NCI-H2029 treated with DMSO at 0.1 percent for 48 hours (cell line): Measurements from ENCODE around the gene SMIM35.

Experiments used
- DNase-seq: peaks from one replicate; lab custom pipeline; 2025; lab: John Stamatoyannopoulos, UW

SMIM35 gene

GRCh38 chr11:118109231-118109630 lies 22.5 kb upstream of the SMIM35 start:
- DNase-seq, result no peak

- DNase-seq, result no peak
Observed at GRCh38 chr11:118108513-118108912, 21.8 kb upstream of the SMIM35 start.

DNA sequence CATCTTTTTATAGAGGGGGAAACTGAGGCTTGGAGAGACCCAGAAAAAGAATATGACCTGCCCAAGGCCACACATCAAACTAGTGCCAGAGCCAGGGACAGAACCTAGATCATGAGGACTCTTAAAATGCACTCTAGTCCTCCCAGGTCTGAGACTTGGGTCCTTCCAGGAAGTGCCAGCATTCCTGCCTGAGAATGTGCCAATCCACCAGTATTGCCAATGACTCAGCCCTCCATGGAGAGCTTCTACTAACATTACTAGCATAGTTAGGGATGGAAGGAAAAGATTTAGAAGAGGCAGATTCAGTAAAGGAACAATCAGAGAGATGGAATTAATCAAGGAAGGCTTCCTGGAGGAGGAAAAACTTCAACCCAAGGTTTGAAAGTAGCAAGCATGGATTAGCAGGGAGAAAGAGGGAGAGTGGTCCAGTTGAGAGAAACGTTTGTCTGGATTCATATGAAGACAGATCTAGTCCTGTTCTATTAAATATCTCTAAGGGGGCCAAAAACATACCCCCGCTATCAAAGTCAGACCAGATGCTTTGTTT lies 20.1 kb upstream of the SMIM35 start:
- no peak for DNase-seq

DNA sequence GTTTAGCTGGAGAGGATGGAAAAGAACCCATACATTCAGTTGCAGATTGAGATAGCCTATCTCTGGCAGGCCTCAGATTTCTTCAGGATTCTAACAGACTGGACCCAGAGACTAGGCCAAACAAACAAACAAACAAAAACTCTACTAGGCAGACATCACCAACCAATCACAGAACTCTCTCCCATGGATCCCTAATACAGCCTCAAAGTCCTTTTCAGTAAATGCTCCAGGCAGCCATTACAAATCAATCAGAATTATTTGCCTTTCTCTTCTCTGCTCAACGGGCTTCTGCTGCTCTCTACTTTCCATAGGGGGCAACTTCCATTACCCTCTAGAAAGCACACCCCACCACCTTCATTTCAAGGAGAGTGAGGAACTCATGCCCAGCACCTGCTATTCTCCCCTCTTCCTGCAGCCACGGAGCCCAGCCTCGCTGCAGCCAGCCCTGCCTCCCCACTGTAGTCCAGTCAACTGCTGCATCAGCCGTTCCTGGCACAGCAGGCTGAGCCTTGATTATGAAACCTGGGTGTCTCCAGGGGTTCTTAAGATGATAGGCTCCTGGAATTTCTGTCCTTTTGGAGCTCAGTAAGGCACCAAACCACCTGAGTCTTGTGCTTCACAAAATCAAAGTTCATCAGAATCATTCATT lies 19.0 kb upstream of the SMIM35 start:
- no peak for DNase-seq

DNA sequence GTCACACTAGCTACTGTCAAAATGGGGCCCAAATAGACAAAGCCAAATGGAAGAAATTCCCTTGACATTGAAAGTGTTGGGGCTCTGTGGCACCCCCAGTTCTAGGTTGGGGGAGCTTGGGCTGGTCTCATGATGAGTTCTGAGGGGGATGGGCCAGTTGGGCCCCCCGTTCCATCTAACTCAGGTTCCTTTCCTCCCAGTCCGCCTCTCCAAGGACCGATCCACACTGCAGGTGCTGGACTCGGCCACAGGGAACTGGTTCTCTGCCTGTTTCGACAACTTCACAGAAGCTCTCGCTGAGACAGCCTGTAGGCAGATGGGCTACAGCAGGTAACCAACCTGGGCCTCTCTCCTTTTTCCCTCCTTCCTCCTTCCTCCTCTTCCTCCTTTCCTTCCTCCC lies 17.7 kb upstream of the SMIM35 start:
- no peak for DNase-seq

DNA sequence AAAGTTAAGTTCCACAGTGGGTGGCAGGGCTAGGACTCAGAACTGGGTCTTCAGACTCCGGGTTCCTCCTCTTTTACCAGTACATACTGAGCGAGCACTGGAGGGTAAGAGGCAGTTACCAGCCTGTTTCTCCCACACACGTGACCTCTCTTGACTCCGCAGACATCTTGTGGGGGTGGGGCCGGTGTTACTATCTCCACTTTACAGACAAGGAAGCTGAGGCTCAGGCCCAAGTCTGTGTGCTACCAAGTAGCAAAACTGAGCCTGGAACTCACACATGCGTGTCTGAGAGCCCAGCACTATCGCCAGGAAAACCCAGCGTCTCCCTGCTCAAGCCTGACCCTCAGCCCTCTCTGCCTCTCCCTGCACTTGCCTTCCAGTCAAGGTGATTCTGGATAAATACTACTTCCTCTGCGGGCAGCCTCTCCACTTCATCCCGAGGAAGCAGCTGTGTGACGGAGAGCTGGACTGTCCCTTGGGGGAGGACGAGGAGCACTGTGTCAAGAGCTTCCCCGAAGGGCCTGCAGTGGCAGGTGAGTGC lies 16.0 kb upstream of the SMIM35 start:
- DNase-seq, result no peak

DNA sequence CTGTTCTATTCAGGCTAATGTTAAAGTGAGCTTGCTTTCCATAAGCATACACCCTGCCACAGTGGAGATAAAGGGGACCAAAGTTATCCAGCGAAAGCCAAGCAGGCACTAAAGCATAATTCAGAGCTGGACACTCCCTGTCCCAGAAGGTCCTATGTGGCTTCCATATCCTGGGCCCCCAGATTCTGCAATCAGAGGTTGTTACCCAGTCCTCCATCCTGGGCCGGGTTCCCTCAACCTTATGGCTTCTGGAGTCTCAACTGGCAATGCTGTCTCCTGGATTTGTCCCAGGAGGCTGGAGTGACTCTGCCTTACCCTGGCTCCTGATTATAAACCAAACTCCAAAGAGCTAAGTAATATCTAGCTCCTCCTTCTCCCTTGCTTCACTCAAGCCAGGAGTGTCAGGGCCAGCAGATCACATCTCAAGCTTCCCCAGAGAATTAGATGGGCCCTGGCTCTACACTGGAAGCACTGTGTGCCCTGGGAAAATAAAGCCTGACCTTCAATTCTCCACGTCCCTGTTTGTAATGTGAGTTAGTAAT lies 14.0 kb upstream of the SMIM35 start:
- no peak for DNase-seq

DNA sequence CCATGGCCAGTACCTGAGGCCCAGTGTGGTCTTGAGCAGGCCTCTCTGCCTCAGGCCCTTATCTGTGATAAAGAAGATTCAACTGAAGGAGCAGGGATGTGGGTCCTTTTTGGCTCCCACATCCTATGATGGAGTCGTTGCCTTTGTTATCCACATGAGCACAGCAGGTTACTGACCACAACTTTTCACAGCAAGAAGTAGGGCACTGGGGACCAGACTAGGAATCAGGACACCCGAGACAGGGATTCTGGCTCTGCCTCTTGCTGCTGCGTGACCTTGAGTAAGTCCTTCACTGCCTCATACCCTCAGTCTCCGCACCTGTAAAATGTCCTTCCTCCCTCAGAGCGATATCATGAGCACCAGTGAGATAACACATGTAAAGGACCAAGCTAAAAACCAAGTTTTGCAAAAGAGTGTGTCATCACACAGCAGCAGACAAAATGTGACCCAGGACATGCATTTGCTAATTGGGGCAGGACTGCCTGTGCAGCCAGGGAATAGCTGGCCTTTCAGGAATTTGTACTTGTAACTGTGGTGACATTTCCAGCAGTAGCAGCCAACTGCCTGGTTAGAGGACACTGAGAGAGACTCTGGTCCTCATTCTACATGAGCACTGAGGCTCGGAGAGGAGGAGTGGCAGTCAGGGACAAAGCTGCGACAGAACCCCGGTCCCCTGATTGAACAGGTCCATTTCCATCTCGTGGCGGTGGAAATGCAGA lies 13.2 kb upstream of the SMIM35 start:
- DNase-seq, result no peak

GRCh38 chr11:118098996-118099837 lies 12.5 kb upstream of the SMIM35 start:
- no peak for DNase-seq

DNA sequence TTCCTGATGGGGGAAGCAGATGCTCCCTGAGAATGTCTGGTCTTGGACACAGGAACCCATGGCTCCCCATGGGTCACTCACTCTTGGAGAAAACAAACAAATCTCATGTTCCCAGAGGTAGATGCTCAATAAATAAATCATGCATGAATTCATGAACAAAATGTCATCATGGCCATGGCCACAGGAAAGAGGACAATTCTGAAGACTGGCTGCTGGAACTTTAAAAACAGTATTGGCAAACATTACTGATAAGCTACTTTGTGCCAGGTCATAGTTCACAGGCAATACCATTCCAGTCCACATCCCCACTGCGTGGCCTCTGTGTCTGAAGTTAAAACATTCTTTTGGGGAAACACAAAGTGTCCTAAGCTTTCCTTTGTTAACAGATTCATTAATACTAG lies 9.2 kb upstream of the SMIM35 start:
- DNase-seq, result no peak

DNA sequence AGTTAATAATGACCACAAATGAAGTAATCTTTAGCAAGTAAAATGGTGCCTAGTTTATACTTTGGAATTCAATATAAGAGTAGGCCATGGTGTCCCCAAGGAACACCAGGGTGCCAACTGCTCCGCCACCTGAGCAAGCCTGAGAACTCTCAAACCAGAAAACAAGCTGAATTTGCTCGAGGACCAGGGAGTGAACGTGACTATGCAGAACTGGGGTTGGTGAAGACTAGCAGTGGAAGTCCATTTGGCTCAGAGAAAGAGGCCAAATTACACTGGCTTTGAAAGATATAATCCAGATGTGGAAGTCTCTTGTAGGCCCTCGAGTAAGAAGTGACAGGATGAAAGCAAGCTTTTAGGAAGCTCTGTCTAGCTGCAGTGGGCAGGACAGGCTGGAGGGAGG lies 8.7 kb upstream of the SMIM35 start:
- DNase-seq, result no peak

DNA sequence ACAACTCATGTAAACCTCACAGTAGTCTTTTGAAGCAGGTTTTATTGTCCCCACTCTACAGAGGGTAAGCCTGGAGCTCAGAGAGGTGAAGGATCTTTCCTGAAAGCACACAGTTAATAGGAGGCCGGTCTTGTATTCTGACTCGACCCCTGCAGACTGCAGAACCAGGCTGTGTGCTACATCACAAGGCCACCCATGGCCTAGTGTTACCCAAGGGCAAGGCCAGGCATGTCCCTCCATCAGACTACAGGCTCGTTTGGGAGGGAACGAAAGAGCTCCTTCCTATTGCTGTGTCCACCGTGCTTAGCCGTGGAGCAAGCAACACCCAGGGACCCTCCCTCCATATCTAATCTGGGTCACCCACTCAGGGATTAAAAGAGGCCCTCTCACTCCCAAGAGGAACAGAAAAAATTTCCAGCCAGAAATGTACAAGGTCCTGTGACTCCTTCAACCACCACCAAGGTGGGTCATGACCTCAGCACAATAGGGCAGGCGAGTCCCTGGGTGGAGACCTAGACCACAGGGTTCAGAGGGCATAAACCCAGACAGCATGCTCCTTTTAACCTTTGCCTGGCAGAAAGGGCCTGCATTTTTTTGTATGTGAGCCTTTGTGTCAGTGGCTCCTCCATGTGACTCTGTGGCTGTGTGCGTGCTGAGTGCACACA lies 6.3 kb upstream of the SMIM35 start:
- DNase-seq, result no peak

DNA sequence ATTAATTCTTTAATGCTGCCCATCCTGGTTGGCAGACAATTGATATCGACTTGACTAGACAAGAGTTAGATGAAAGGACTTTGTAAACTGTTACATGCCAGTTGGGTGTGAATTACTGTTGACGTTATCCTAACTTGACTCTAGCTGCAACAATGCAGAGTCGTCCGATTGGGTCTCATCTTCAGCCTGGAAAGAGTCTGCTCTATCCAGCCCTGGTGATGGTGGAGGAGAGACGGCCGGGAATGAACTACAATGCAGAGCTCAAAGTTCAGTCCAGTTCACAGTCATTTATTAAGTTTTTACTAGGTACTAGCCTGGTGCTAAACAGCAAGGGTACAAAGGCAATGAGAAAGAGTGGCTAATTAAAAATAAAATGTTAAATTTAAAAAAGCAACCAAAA lies 4.9 kb upstream of the SMIM35 start:
- no peak for DNase-seq

GRCh38 chr11:118090545-118091162 lies 3.9 kb upstream of the SMIM35 start:
- no peak for DNase-seq

- no peak for DNase-seq
Observed at GRCh38 chr11:118088531-118088930, 1.8 kb upstream of the SMIM35 start.

GRCh38 chr11:118087931-118088330 lies 1.2 kb upstream of the SMIM35 start:
- DNase-seq, result no peak

DNA sequence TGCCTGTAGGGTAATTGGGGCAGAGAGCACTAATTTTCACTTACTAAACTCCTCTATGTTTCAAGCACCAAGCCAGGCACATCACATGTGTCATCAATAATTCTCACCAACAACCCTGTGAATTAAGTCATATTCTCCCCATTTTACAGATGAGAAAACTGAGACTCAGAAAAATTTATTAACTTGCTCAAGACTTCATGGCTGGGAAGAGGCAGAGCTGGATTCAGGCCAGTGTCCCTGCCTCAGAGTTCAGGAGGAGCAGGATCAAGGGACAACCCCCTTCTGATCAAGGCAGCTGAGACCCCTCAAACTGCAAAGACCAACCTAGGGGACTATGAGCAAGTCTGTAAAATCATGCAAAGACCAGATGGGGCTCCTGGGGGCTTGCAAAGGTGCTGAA lies 2.1 kb downstream of the SMIM35 start:
- no peak for DNase-seq

- DNase-seq, result no peak
Observed at GRCh38 chr11:118084247-118084646, 2.5 kb downstream of the SMIM35 start.

GRCh38 chr11:118082880-118083552 lies 3.7 kb downstream of the SMIM35 start:
- no peak for DNase-seq

DNA sequence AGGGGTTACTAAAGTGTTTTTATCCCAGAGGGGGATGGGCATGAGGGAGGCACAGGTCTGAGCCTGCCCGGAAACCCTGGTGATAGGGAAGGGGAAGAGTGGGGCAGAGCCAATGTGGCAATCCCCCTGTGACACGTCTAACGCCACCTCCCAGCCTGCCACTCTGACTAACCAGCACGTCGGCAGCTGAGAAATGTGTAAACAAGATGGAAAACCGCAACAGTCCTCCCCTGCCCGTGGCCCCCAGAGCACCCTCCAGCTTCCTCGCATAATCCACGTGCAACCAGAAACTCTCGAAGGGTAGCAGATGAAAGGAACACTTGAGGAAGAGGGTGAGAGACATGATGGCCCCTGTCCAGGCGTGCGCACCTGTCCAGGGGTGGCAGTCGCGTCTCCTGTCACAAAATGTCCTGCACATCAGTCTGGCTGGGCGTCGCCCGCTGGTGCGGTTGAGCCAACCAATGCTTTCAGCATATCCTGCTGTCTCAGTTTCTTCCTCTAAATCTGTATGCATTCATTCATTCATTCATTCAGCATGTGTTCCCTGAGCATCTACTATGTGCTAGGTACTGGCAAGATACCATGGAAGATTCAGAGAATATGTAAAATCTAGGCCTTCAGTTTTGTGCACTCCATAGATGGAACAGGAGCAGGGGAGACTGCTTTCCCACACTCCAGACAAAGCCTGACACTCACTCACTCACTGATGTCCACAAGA lies 5.4 kb downstream of the SMIM35 start:
- DNase-seq, result peak; percentile 27
